GM21360 (cell line): ENCODE data around the gene HOXA2.

Source experiments
- ATAC-seq: cut with Tn5 transposase; IDR thresholded peaks from one replicate; pipeline ENCODE4 v1.9.1; 2021; ENCODE audit warnings: mild to moderate bottlenecking, moderate library complexity; ENCODE audit not compliant: unreplicated experiment

Gene HOXA2

GRCh38 chr7:27112955-27113949 is 10.8 kb upstream of the HOXA2 start:
- ATAC-seq: no peak

GRCh38 chr7:27112361-27112760 is 9.9 kb upstream of the HOXA2 start:
- no peak for ATAC-seq

DNA sequence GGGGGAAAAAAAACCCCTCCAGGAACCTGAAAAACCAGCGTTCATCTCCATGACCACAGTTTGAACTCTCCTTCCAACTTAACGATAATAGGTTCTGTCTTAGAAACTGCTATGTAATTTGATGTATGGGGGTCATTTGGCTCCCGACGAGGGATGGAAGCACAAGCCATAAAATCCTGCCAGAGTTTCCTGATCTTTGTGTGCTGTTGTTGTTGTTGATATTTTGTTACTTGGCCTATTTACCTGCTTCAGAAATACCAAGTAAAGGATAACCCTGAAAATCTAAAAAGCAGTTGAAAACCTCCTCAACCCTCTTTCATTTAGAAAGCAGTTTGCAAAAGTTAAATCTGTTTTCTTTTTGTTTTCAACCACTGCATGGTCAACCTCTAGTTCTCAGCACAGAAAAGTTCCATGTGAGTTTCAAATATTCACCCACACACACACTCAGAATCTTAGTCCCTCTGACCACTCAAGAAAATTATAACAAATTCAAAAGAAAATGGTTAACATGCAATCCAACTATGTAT is 9.3 kb upstream of the HOXA2 start:
- no peak for ATAC-seq

- no peak for ATAC-seq
These were observed 8.7 kb upstream of the HOXA2 start for GRCh38 chr7:27111042-27111750.

DNA sequence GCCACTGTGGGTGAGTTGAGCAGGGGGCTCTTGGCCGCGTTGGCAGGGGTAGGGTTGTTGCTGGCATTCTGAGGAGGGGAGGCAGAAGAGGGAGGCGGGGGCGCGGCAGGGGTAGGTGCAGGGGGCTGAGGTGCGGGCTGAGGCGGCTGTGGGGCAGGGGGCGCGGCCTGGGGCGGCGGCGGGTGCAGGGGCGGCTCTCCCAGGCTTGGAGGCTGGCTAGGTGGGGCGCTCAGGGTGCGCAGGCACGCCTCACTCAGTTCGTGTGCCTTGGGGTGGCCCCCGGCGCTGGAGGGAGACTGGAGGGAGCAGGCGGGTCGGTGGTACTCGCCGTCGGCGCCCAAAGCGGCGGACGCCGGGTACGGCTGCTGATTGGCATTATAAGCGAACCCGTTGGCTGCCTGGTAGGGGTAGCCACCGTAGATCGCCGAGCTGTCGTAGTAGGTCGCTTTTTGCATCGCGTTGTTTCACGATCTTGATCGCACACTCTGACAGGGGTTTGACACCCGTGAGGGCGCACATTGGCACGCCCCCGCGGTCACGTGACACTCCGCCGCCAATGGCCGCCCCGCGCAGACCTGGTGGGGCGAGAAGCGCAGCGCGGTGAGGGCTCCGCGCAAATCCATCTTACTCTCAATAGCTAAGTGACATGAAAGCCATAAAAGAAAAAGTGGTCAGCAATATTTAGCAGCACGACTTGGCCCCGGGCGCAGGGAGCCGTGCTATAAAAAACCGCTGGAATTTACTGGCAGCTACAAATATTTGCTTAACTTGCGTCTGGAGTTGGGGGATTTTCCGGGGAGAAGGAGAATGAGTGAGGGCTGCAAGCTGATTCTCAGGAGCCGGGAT is 7.9 kb upstream of the HOXA2 start:
- ATAC-seq: no peak

DNA sequence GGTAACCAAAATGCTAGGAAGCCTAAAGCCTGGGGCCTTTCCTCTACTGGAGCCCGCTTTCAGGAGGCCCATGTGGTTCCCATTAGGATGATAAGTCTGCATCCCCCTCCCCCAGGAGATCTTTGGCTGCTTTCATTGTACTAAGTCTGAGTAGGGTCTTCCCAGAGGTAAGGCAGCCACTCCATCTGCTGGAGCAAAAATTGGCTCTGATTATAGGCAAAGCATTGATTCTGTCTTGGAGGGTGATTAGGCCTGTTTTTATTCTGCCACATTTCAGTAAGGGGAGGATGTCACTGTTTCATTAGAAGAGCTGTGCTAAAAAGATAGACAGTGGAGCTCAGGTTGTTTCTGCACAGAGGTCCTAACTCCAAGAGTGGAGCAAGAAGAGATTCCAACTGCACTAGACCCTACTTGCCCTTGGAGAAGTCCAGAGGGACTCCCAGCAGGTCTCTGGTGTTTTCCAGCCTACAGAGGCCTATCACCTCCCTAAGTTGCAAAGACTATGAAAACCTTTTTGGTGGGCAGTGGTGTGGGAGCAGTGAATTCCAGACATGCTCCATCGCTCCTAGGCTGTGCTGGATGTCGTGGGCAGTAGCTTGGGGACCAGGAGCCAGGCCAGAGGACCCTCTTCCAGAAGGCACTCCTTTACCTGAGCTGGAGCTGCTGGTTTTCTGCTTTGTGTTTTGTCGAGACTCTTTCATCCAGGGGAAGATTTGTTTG is 7.1 kb upstream of the HOXA2 start:
- ATAC-seq: no peak

DNA sequence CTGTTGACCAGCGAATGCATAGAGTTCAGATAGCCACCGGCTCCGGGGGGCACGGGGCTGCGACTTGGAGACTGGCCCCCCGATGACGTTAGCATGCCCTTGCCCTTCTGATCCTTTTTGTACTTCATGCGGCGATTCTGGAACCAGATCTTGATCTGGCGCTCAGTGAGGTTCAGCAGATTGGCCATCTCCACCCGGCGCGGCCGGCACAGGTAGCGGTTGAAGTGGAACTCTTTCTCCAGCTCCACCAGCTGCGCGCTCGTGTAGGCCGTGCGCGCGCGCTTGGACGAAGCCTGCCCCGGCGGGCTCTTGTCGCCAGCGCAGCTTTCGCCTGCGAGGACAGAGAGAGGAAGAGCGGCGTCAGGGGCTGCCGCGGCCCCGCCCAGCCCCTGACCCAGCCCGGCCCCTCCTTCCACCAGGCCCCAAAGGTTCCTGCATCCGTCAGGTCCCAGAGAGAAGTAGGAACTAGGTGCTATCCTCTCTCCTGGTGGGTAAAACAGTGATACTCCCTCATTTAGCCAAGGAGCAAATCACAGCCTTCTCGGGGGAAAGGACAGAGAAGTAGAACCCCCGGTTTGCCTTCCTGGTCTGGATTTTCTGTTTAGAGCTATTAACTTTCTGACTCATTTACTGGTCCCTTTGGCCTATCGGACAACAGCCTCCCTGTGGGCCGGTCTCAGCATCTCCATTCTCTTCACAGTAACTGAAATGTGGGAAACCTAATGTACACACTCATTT is 6.1 kb upstream of the HOXA2 start:
- ATAC-seq: no peak

- no peak for ATAC-seq
These were observed 5.2 kb upstream of the HOXA2 start for GRCh38 chr7:27107391-27108381.

DNA sequence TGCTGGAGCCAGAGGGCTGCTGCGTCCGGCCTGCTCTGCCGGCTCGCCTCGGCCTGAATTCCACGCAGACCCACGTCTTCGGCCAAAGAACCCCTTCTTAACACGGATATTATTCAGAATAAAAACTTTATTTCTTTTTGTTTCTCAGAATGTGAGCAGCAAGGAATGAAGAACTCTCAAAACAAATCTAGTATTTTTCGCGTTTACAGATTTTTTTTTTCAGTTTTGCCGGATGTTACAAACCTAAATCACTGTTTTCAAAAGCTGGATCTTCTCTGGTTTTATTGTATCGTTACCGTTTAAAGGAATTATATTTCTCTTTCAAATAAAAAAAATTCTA is 4.4 kb upstream of the HOXA2 start:
- no peak for ATAC-seq

- ATAC-seq: no peak
These were observed 3.9 kb upstream of the HOXA2 start for GRCh38 chr7:27106181-27106900.

DNA sequence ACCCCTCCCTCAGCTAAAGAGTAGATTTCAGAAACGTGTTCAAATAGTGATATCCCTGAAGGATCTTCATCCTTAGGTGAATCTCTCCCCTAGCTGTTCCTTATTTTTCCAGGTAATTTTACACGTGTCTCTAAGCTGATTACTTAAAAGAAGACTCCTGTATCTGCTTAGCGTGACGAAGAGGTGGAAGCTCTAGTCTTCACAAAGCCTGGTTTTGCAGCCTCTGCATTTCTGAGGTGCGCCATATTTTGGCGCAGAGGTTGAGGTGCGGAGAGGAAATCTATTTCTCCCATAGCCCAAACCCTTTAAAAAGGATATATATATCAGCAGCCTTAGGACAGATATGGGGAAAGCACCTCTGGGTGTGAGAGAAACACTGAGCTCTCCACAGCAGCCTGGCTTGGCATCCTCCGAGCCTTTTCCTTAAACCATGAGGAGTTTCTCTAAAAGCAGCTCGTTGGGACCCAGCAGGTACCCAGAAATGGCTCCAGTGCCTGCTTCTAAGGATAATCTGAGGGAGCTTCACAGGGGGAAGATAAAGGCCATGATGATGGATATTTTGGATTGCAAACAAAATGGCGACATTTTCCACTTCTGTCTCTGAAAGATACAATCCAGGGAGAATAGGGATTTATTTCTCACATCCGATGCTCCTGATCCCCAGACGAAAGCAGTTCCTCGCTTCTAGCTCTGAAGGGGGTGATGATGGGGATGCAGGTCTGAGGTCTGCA is 3.0 kb upstream of the HOXA2 start:
- ATAC-seq: no peak

GRCh38 chr7:27104341-27105058 is 2.0 kb upstream of the HOXA2 start:
- no peak for ATAC-seq

GRCh38 chr7:27103489-27104226 is 1.2 kb upstream of the HOXA2 start:
- no peak for ATAC-seq

- no peak for ATAC-seq
These were observed 414 bp downstream of the HOXA2 start for GRCh38 chr7:27101957-27102580.

DNA sequence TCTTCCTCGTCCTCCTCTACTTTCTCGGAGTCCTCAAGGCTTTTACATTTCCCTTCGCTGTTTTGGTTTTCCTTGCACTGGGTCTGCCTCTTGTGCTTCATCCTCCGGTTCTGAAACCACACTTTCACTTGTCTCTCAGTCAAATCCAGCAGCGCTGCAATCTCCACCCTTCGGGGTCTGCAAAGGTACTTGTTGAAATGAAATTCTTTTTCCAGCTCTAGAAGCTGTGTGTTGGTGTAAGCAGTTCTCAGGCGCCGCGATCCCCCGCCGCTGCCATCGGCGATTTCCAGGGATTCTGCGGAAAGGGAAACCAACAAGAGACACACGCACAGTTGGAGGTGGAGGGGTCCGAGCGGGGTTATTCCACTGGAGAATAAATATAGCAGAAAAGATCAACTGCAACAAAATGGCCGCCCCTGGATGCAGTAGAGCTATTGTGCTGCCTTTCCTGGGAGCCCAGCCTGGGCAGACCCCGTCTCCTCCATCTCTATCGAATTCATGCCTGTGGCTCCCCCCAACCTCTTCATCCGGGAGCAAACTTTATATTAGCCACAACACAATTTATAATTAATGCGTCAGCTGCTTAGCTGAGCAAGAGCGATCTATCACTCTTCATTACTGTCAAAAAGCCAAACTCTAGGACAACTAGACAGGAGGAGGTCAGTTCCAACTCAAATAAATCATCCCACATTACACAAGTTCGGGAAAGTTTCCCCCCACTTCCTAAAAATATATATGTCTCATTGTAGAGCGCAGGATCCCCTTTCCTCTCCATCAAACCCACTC is 1.1 kb downstream of the HOXA2 start:
- no peak for ATAC-seq
